Fibroblast of mammary gland (primary cell): ENCODE results near the gene VSIG8.

Experiments
- DNase-seq: peaks from one replicate; pipeline ENCODE4 v3.0.0-alpha.2; 2010; ENCODE audit warnings: low read depth
- H3K4me3 ChIP-seq: 2 replicates; pipeline ENCODE4 v1.5.1; 2011; ENCODE audit warnings: low read depth, mild to moderate bottlenecking, low read length, moderate library complexity; ENCODE audit not compliant: control insufficient read depth
- TF ChIP-seq, protein P1 (sequence below): conservative IDR thresholded peaks from 2 replicates; pipeline ENCODE4 v1.5.1; 2011; ENCODE audit warnings: low read depth, low read length, inconsistent platforms; ENCODE audit not compliant: control insufficient read depth, insufficient read depth

VSIG8 gene

DNA sequence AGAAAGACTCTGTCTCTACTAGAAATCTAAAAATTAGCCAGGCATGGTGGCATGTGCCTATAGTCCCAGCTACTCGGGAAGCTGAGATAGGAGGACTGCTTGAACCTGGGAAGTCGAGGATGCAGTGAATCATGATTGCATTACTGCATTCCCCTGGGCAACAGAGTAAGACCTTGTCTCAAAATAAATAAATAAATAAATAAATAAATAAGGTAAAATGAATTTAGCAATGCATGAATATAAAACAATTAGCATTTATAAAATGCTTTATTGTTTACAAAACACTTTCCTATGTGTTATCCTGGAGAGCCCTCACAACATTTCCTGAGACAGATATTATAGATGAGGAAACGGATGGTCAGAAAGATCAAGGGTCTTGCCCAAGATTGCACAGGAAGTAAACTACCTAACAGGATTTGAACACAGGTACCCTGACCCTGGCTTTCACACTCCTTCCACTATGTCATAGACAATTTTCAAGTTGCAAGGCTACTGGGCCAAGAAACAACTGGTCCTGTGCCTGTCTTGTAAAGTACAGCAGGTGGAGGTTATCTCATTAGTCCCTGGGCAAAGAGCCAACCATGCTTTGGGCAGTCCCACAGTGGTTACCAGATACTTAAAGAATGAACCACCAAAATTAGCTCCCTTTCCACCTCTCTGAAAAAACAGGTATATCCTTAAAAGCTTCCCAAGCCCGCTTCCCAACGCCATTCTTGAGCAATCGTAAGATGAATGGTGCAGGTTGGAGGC, 15.4 kb upstream of the VSIG8 start:
- TF ChIP-seq, protein P1, sequence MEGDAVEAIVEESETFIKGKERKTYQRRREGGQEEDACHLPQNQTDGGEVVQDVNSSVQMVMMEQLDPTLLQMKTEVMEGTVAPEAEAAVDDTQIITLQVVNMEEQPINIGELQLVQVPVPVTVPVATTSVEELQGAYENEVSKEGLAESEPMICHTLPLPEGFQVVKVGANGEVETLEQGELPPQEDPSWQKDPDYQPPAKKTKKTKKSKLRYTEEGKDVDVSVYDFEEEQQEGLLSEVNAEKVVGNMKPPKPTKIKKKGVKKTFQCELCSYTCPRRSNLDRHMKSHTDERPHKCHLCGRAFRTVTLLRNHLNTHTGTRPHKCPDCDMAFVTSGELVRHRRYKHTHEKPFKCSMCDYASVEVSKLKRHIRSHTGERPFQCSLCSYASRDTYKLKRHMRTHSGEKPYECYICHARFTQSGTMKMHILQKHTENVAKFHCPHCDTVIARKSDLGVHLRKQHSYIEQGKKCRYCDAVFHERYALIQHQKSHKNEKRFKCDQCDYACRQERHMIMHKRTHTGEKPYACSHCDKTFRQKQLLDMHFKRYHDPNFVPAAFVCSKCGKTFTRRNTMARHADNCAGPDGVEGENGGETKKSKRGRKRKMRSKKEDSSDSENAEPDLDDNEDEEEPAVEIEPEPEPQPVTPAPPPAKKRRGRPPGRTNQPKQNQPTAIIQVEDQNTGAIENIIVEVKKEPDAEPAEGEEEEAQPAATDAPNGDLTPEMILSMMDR, result no peak
- no peak for DNase-seq
- H3K4me3 ChIP-seq, result no peak overlapping the region

DNA sequence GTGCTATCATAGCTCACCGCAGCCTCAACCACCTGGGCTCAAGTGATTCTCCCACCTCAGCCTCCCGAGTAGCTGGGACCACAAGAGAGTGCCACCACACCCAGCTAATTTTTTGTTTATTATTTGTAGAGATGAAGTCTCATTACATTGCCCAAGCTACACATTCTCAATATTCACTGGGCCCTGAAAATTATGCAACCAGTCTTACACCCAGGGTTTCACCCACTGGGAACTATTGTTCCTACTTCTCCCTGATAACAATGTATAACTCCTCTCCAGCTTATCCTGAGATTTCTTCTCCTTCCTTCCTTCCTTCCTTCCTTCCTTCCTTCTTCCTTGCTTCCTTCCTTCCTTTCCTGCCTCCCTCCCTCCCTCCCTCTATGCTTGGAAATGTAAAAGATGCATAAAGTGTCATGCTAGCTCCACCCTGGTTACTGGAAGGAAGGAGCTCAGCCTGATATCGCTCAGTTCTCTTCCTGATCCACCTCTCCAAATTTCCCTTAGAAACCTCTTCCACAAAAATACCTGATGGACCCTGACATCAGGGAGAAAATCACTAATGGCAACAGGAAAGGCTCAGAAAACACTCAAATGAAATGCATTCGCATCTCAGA, 11.2 kb upstream of the VSIG8 start:
- TF ChIP-seq, protein P1, result no peak
- DNase-seq, result no peak
- no peak overlapping the region for H3K4me3 ChIP-seq

DNA sequence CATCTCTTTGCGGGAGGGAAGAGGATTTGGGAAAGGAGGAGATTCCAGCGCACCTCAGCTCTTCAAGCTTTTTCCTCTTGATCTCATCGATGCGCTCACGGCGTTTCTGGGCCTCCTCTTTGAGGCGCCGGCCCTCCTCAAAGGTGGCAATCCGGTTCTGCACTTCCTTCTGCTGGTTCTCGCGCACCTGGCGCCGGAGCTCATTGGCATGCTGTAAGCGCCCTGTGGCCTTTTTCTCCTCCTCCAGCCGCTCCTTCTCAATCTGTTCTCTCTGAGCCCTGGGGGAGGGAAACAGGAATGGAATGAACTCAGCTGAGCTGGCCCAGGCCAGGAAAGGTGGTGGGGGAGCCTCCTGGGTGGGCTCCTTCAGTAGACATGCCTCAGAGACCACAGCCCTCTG, 10.4 kb upstream of the VSIG8 start:
- TF ChIP-seq, protein P1, result no peak

DNA sequence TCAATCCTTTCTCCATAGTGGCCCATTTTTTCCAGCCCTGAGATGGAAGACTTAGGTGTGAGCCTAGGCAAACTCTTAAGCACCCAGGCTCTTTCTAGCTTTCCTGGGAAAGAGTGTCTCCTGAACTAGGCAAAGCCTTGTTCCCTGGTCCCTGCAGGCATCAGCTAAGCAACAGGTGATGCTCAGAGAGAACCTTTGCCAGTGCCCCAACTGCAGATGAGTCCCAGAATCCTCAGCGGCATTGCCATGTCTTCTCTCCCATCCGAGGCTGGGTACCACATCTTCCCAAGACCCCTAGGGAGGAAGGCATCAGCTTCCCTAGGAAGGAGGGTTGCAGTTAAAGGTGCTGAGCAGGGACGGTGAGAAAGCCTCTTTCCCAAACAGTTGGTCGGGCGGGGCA, 8.2 kb upstream of the VSIG8 start:
- H3K4me3 ChIP-seq, result no peak overlapping the region
- TF ChIP-seq, protein P1, result no peak
- no peak for DNase-seq

More for the DNA sequence above, 10.4 kb upstream of the VSIG8 start:
- H3K4me3 ChIP-seq, result no peak overlapping the region
- no peak for DNase-seq

DNA sequence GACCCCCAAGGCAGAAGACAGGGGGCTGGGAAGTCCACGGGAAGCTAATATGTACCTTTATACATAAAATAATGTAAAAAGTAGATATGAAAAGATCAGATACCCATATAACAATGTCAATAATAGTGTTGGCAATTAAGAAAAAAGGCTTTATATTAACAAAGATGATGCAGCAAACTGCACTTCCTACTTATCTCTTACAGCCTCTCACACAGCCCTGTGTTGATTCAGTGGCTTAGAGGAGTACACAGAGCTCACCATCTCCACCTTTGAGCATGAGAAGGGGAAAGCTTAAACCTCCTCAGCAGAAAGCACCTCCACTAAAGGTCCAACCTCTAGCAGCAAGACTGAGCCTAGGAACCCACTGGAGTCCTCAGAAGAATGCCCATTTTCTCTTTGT, 7.2 kb upstream of the VSIG8 start:
- DNase-seq, result no peak
- H3K4me3 ChIP-seq, result no peak overlapping the region
- TF ChIP-seq, protein P1, result no peak

DNA sequence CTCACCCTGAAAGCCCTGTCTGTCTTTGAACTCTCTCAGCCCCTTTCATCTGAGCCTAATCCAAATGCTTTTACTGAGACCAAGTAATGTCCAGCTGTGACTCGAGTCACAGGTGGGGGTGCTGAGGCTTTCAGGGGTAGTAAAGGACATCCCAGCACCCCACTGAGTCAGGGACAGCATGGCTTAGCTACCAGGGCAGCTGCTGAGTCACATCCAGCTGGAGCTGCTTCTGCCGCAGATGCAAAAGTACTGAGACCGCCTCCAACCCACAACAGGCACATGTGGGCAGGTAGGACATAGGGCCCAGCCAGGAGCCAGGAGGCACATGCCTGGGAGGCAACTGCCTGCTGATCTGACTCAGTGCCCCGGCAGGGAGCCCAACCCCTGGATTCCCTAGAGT, 6.7 kb upstream of the VSIG8 start:
- peak; percentile 86 for DNase-seq
- H3K4me3 ChIP-seq, result no peak overlapping the region
- TF ChIP-seq, protein P1, result no peak
